Lung (tissue), 12 donors: ENCODE results near the gene AKT2. TPM values are rescaled to one million over a fixed set of nuclear protein-coding genes. Genes with fewer than 3 reads are reported as not detected.
A peak's percentile ranks its signal among the peaks of the same experiment; 100 is the strongest.

Experiments used
- ATAC-seq: fragments of 200-7000 bp; cut with Tn5 transposase; one replicate; pipeline ENCODE4 v1.9.1; 2020; ENCODE audit warnings: moderate number of reproducible peaks; ENCODE audit not compliant: insufficient read depth, low FRiP score
- DNase-seq, 3 donors: peaks; one replicate each; pipeline ENCODE4 v3.0.0-alpha.2; 2013 to 2017
- H3K27ac ChIP-seq, 2 donors: one replicate each; pipeline ENCODE4 v1.5.1; 2013; ENCODE audit warnings: mild to moderate bottlenecking in 2 of 2, moderate library complexity in 2 of 2, control low read depth in 1 of 2, inconsistent platforms in 1 of 2, low read depth in 1 of 2, low read length in 1 of 2
- H3K27me3 ChIP-seq, 3 donors: one replicate each; pipeline ENCODE4 v1.5.1; 2013; ENCODE audit warnings: low read length in 2 of 3; ENCODE audit not compliant: control insufficient read depth in 3 of 3, insufficient read depth in 3 of 3
- H3K36me3 ChIP-seq, 4 donors: one replicate each; pipeline ENCODE4 v1.5.1; 2013; ENCODE audit warnings: low read length in 4 of 4, mild to moderate bottlenecking in 1 of 4, moderate library complexity in 1 of 4; ENCODE audit not compliant: control insufficient read depth in 4 of 4, insufficient read depth in 4 of 4
- H3K4me1 ChIP-seq, 5 donors: one replicate each; pipeline ENCODE4 v1.5.1; 2013; ENCODE audit warnings: low read length in 5 of 5, mild to moderate bottlenecking in 2 of 5, moderate library complexity in 1 of 5; ENCODE audit not compliant: control insufficient read depth in 5 of 5, insufficient read depth in 5 of 5
- H3K4me3 ChIP-seq: one replicate; pipeline ENCODE4 v1.5.1; 2013; ENCODE audit warnings: mild to moderate bottlenecking, control low read depth, moderate library complexity
- H3K9ac ChIP-seq, 2 donors: one replicate each; pipeline ENCODE4 v1.5.1; 2013; ENCODE audit warnings: low read length in 2 of 2, control low read depth in 1 of 2; ENCODE audit not compliant: insufficient read depth in 1 of 2
- H3K9me3 ChIP-seq, 4 donors: one replicate each; pipeline ENCODE4 v1.5.1; 2013; ENCODE audit warnings: low read length in 3 of 4, mild to moderate bottlenecking in 1 of 4, moderate library complexity in 1 of 4; ENCODE audit not compliant: control insufficient read depth in 4 of 4, insufficient read depth in 3 of 4
- CTCF ChIP-seq: IDR thresholded peaks from 2 replicates; pipeline ENCODE4 v1.5.1; 2012; ENCODE audit warnings: mild to moderate bottlenecking; ENCODE audit errors: control extremely low read depth, extremely low read depth
- WGBS, 2 donors: extraction: QIAGEN DNeasy Blood & Tissue Kit; methylation state at CpG; one replicate each; pipeline ENCODE4 v1.1.7; 2013; 5-methylcytosine and 5-hydroxymethylcytosine counted together
- polyA plus RNA-seq, 2 donors: library from polyadenylated mRNA; stranded (reverse); fragments of 200-250 nt; gene quantifications; one replicate each; pipeline ENCODE4 v1.2.1, GENCODE V29; 2013
- total RNA-seq, 2 donors: library from RNA; depleted of rRNA in 1 of 2; stranded (reverse); fragments of >200 nt in 1 of 2; gene quantifications; one replicate each; pipeline ENCODE4 v1.2.1, GENCODE V29; 2014 to 2021
- donor health status: control.
- donor health status: control.
- donor health status: Bipolar disorder and iron deficiency.
- donor health status: healthy.
- donor health status: DM: yes; HTN: yes; CAD: no.

Gene AKT2
- total and polyA plus RNA-seq, 4 donors, result 62.3 to 138 (median 93.1) TPM

- H3K4me3 ChIP-seq, result no peak overlapping the region
- no peaks in the 10 kb centered on the region for H3K36me3 ChIP-seq
- peaks cover 0 to 51% (median 38%) of the 10 kb centered on the region in 3 donors for H3K27me3 ChIP-seq
- H3K9ac ChIP-seq, result no peak overlapping the region
- H3K27ac ChIP-seq, result no peak overlapping the region
- H3K9me3 ChIP-seq, result no peaks in the 10 kb centered on the region
- TF ChIP-seq CTCF, result no peak
- H3K4me1 ChIP-seq, result peaks cover 0 to 15% (median 0%) of the 10 kb centered on the region in 5 donors
- 23 to 31% methylated on average over 48 of the region's 48 CpGs for WGBS, 2 donors
- DNase-seq (no peak), ATAC-seq (no peak)
Measured at GRCh38 chr19:40223135-40223822, 61.9 kb downstream of the AKT2 start.

- Histone ChIP-seq H3K9ac (no peak overlapping the region), H3K9me3 (no peaks in the 10 kb centered on the region), H3K4me3 (no peak overlapping the region), H3K36me3 (no peaks in the 10 kb centered on the region), H3K27ac (no peak overlapping the region), H3K27me3 (peaks cover 6 to 54% (median 43%) of the 10 kb centered on the region in 3 donors), H3K4me1 (peaks cover 0 to 19% (median 0%) of the 10 kb centered on the region in 5 donors)
- 56 to 63% methylated on average over 41 of the region's 41 CpGs for WGBS, 2 donors
- ATAC-seq (peak; percentile 82), DNase-seq (peak; percentile 77 to 86 (median 86))
- peak; percentile 90 for TF ChIP-seq CTCF
Measured at GRCh38 chr19:40221858-40222619, 63.1 kb downstream of the AKT2 start.

- H3K4me3 ChIP-seq, result no peak overlapping the region
- peaks cover 6 to 54% (median 49%) of the 10 kb centered on the region in 3 donors for H3K27me3 ChIP-seq
- 81 to 85% methylated on average over 9 of the region's 9 CpGs for WGBS, 2 donors
- no peaks in the 10 kb centered on the region for H3K36me3 ChIP-seq
- TF ChIP-seq CTCF, result no peak
- no peak overlapping the region for H3K9ac ChIP-seq
- DNase-seq, result no peak
- no peak overlapping the region for H3K27ac ChIP-seq
- peaks cover 0 to 16% (median 0%) of the 10 kb centered on the region in 5 donors for H3K4me1 ChIP-seq
- H3K9me3 ChIP-seq, result no peaks in the 10 kb centered on the region
- no peak for ATAC-seq
Measured at GRCh38 chr19:40220674-40221073, 64.5 kb downstream of the AKT2 start.
